Parathyroid adenoma (tissue), 2 donors: ENCODE results near the gene ATF6.

ENCODE experiments used
- H2AFZ ChIP-seq: fragments of 300-600 bp; sonication (generic); one replicate; pipeline ENCODE4 v1.7.0; 2017; ENCODE audit warnings: antibody characterized with exemption, mild to moderate bottlenecking
- H3K27ac ChIP-seq: fragments of 300-600 bp; sonication (generic); one replicate; pipeline ENCODE4 v1.7.0; 2017
- H3K27me3 ChIP-seq: fragments of 300-600 bp; sonication (generic); one replicate; pipeline ENCODE4 v1.7.0; 2017; ENCODE audit warnings: low read length; ENCODE audit not compliant: control insufficient read depth, insufficient read depth
- H3K36me3 ChIP-seq: fragments of 300-600 bp; sonication (generic); one replicate; pipeline ENCODE4 v1.7.0; 2017; ENCODE audit warnings: low read length; ENCODE audit not compliant: control insufficient read depth, insufficient read depth
- H3K4me1 ChIP-seq: fragments of 300-600 bp; sonication (generic); one replicate; pipeline ENCODE4 v1.7.0; 2017; ENCODE audit warnings: control low read depth
- H3K4me2 ChIP-seq: fragments of 300-600 bp; sonication (generic); one replicate; pipeline ENCODE4 v1.7.0; 2017; ENCODE audit warnings: low read length
- H3K4me3 ChIP-seq: fragments of 300-600 bp; sonication (generic); one replicate; pipeline ENCODE4 v1.7.0; 2017; ENCODE audit warnings: low read depth, low read length
- H3K79me2 ChIP-seq: fragments of 300-600 bp; sonication (generic); one replicate; pipeline ENCODE4 v1.7.0; 2017; ENCODE audit warnings: control low read depth
- H3K9ac ChIP-seq: fragments of 300-600 bp; sonication (generic); one replicate; pipeline ENCODE4 v1.7.0; 2017; ENCODE audit warnings: mild to moderate bottlenecking
- H3K9me3 ChIP-seq: fragments of 300-600 bp; sonication (generic); one replicate; pipeline ENCODE4 v1.7.0; 2017; ENCODE audit warnings: low read length; ENCODE audit not compliant: control insufficient read depth
- TF ChIP-seq, protein P1 (sequence below): fragments of 300-600 bp; sonication (generic); IDR thresholded peaks from one replicate; pipeline ENCODE4 v1.7.0; 2017; ENCODE audit warnings: antibody characterized with exemption, mild to moderate bottlenecking
- donor health status: primary hyperparathyroidism.

Gene ATF6

GRCh38 chr1:161836018-161836417 lies 69.9 kb downstream of the ATF6 start:
- Histone ChIP-seq H3K4me1 (no peaks in the 10 kb centered on the region), H3K9me3 (no peaks in the 10 kb centered on the region), H3K4me3 (no peak overlapping the region), H2AFZ (no peak overlapping the region), H3K27me3 (no peaks in the 10 kb centered on the region), H3K4me2 (no peak overlapping the region), H3K79me2 (no peaks in the 10 kb centered on the region), H3K9ac (no peak overlapping the region), H3K27ac (no peak overlapping the region), H3K36me3 (no peaks in the 10 kb centered on the region)
- TF ChIP-seq, protein P1, sequence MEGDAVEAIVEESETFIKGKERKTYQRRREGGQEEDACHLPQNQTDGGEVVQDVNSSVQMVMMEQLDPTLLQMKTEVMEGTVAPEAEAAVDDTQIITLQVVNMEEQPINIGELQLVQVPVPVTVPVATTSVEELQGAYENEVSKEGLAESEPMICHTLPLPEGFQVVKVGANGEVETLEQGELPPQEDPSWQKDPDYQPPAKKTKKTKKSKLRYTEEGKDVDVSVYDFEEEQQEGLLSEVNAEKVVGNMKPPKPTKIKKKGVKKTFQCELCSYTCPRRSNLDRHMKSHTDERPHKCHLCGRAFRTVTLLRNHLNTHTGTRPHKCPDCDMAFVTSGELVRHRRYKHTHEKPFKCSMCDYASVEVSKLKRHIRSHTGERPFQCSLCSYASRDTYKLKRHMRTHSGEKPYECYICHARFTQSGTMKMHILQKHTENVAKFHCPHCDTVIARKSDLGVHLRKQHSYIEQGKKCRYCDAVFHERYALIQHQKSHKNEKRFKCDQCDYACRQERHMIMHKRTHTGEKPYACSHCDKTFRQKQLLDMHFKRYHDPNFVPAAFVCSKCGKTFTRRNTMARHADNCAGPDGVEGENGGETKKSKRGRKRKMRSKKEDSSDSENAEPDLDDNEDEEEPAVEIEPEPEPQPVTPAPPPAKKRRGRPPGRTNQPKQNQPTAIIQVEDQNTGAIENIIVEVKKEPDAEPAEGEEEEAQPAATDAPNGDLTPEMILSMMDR: no peak

- H3K27ac ChIP-seq: no peak overlapping the region
- H3K36me3 ChIP-seq: no peaks in the 10 kb centered on the region
- no peak overlapping the region for H3K4me3 ChIP-seq
- no peaks in the 10 kb centered on the region for H3K9me3 ChIP-seq
- H3K27me3 ChIP-seq: no peaks in the 10 kb centered on the region
- H2AFZ ChIP-seq: no peak overlapping the region
- no peaks in the 10 kb centered on the region for H3K79me2 ChIP-seq
- TF ChIP-seq, protein P1: no peak
- no peak overlapping the region for H3K9ac ChIP-seq
- H3K4me1 ChIP-seq: no peaks in the 10 kb centered on the region
- H3K4me2 ChIP-seq: no peak overlapping the region
Observed at GRCh38 chr1:161838362-161838761, 72.2 kb downstream of the ATF6 start.

GRCh38 chr1:161838885-161839284 lies 72.8 kb downstream of the ATF6 start:
- Histone ChIP-seq H3K79me2 (no peaks in the 10 kb centered on the region), H3K36me3 (no peaks in the 10 kb centered on the region), H2AFZ (no peak overlapping the region), H3K4me2 (no peak overlapping the region), H3K27me3 (no peaks in the 10 kb centered on the region), H3K9ac (no peak overlapping the region), H3K4me3 (no peak overlapping the region), H3K27ac (no peak overlapping the region), H3K9me3 (no peaks in the 10 kb centered on the region), H3K4me1 (no peaks in the 10 kb centered on the region)
- TF ChIP-seq, protein P1: no peak

- Histone ChIP-seq H3K9ac (no peak overlapping the region), H3K4me3 (no peak overlapping the region), H3K4me1 (no peaks in the 10 kb centered on the region), H2AFZ (no peak overlapping the region), H3K4me2 (no peak overlapping the region), H3K27me3 (no peaks in the 10 kb centered on the region), H3K27ac (no peak overlapping the region), H3K36me3 (no peaks in the 10 kb centered on the region), H3K9me3 (no peaks in the 10 kb centered on the region), H3K79me2 (no peaks in the 10 kb centered on the region)
- TF ChIP-seq, protein P1: no peak
Observed at GRCh38 chr1:161839591-161839990, 73.5 kb downstream of the ATF6 start.

DNA sequence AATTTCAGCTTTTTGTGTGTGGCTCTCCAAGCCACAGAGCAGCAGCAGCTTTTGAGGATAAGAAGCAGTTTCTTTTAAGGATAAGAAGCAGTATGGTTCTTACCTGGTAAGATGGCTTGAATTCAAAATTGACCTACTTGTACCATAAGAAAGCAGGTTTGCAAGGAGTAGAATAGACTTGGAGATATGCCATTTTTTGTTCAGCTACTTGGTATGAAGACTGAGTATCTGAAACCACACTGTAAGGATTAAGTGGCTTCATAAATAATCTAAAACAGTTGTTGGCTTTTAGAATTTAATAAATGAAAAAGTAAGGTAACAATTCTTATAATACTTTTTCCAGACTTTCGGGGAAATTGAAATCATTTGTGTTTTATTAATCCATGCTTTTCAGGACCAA lies 74.2 kb downstream of the ATF6 start:
- no peak overlapping the region for H3K4me3 ChIP-seq
- no peaks in the 10 kb centered on the region for H3K4me1 ChIP-seq
- no peak overlapping the region for H2AFZ ChIP-seq
- H3K4me2 ChIP-seq: no peak overlapping the region
- TF ChIP-seq, protein P1: no peak
- no peak overlapping the region for H3K9ac ChIP-seq
- no peaks in the 10 kb centered on the region for H3K36me3 ChIP-seq
- H3K9me3 ChIP-seq: no peaks in the 10 kb centered on the region
- H3K27me3 ChIP-seq: no peaks in the 10 kb centered on the region
- H3K79me2 ChIP-seq: no peaks in the 10 kb centered on the region
- H3K27ac ChIP-seq: no peak overlapping the region
